Endodermal cell (in vitro differentiated cells): ENCODE data around the gene NSG2. TPM values are rescaled to one million over a fixed set of nuclear protein-coding genes. Genes with fewer than 3 reads are reported as not detected.

ENCODE experiments used
- DNase-seq: peaks from one replicate; pipeline ENCODE4 v3.0.0-alpha.2; 2017
- H3K27ac ChIP-seq: 2 replicates; pipeline ENCODE4 v1.5.1; 2013; ENCODE audit warnings: mild to moderate bottlenecking, low read depth, low read length, moderate library complexity
- H3K27me3 ChIP-seq: 2 replicates; pipeline ENCODE4 v1.6.1; 2013; ENCODE audit warnings: mild to moderate bottlenecking, low read length, moderate library complexity; ENCODE audit not compliant: insufficient read depth, control insufficient read depth, poor library complexity, severe bottlenecking
- H3K36me3 ChIP-seq: 2 replicates; pipeline ENCODE4 v1.7.0; 2013; ENCODE audit warnings: mild to moderate bottlenecking, low read length, moderate library complexity; ENCODE audit not compliant: control insufficient read depth, insufficient read depth
- H3K4me1 ChIP-seq: one replicate; pipeline ENCODE4 v1.7.0; 2013; ENCODE audit warnings: low read length; ENCODE audit not compliant: control insufficient read depth, insufficient read depth
- H3K4me3 ChIP-seq: 2 replicates; pipeline ENCODE4 v1.5.1; 2013; ENCODE audit warnings: mild to moderate bottlenecking, low read length, moderate library complexity
- H3K9ac ChIP-seq: 2 replicates; pipeline ENCODE4 v1.6.1; 2013; ENCODE audit warnings: mild to moderate bottlenecking, low read length, moderate library complexity; ENCODE audit not compliant: poor library complexity, severe bottlenecking; ENCODE audit errors: extremely low read depth
- H3K9me3 ChIP-seq: 2 replicates; pipeline ENCODE4 v1.6.1; 2013; ENCODE audit warnings: mild to moderate bottlenecking, low read length, moderate library complexity; ENCODE audit not compliant: control insufficient read depth
- H3K27ac Mint-ChIP-seq: 2 replicates; pipeline ENCODE4 v1.8.0; 2020; ENCODE audit warnings: mixed read lengths
- H3K27me3 Mint-ChIP-seq: 2 replicates; pipeline ENCODE4 v1.8.0; 2021; ENCODE audit warnings: mild to moderate bottlenecking, mixed read lengths; ENCODE audit not compliant: insufficient read depth
- H3K36me3 Mint-ChIP-seq: 2 replicates; pipeline ENCODE4 v1.8.0; 2020; ENCODE audit warnings: low read depth, mixed read lengths
- H3K4me1 Mint-ChIP-seq: 2 replicates; pipeline ENCODE4 v1.8.0; 2020; ENCODE audit warnings: mixed read lengths
- H3K4me3 Mint-ChIP-seq: 2 replicates; pipeline ENCODE4 v1.8.0; 2020; ENCODE audit warnings: mild to moderate bottlenecking, moderate library complexity, mixed read lengths
- H3K9me3 Mint-ChIP-seq: 2 replicates; pipeline ENCODE4 v1.8.0; 2020; ENCODE audit warnings: mild to moderate bottlenecking, mixed read lengths
- WGBS, 2 experiments: methylation state at CpG; one replicate each; pipeline versions ENCODE4 v1.1.5 to v1.1.7; 2013; ENCODE audit warnings: missing lambda C conversion rate in 2 of 2, mixed read lengths in 1 of 2; ENCODE audit not compliant: insufficient coverage in 1 of 2, insufficient read length in 1 of 2; 5-methylcytosine and 5-hydroxymethylcytosine counted together
- total RNA-seq, 2 donors: library from RNA; stranded (reverse); fragmentation: NEBNext Ultra II Directional in 1 of 2; extraction: Animal tissue kit (Norgen Biotek cat#: 25700) in 1 of 2; gene quantifications; 2 replicates in 1 of 2; 3 replicates in 1 of 2; pipeline ENCODE4 v1.2.1, GENCODE V29; 2021
- TF ChIP-seq, protein P1 (sequence below): fragments of 200-600 bp; sonication (generic); conservative IDR thresholded peaks from 2 replicates; pipeline ENCODE4 v1.5.0; 2021; ENCODE audit warnings: antibody characterized with exemption, mild to moderate bottlenecking

The NSG2 gene
- total RNA-seq, 2 donors from 2014 or later = not detected

DNA sequence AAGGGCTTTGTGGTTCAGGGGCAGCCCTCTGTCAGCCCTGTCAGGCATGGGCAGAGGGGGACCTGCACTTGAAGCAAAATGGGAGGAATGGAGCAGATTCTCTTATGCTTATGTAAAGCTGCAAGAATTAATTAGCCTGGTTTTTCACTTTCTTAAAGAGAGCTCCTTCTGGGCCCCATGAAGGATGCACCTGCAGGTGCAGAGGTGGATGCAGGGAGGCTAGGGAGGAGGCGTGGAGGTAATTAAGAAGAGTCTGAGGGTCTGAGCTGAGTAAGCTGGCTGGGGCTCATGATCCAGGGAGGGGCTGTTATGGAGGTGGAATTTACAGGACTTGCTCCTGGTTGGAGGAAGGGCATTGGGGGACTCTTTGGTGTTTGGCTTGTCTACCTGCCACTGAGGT, 22.0 kb downstream of the NSG2 start:
- Mint-ChIP-seq H3K4me1 (peaks cover 15% of the 10 kb centered on the region), H3K9me3 (no peaks in the 10 kb centered on the region), H3K36me3 (no peaks in the 10 kb centered on the region), H3K27ac (no peak overlapping the region), H3K4me3 (no peak overlapping the region), H3K27me3 (peaks cover 8% of the 10 kb centered on the region)
- Histone ChIP-seq H3K4me3 (no peak overlapping the region), H3K9me3 (no peaks in the 10 kb centered on the region), H3K27ac (no peak overlapping the region), H3K9ac (no peak overlapping the region), H3K4me1 (no peaks in the 10 kb centered on the region), H3K27me3 (no peaks in the 10 kb centered on the region), H3K36me3 (no peaks in the 10 kb centered on the region)
- 100% methylated on average over 1 of the region's 1 CpG; no CpG with 5 or more reads in 1 of the 2 experiments for WGBS, 2 experiments
- TF ChIP-seq, protein P1, sequence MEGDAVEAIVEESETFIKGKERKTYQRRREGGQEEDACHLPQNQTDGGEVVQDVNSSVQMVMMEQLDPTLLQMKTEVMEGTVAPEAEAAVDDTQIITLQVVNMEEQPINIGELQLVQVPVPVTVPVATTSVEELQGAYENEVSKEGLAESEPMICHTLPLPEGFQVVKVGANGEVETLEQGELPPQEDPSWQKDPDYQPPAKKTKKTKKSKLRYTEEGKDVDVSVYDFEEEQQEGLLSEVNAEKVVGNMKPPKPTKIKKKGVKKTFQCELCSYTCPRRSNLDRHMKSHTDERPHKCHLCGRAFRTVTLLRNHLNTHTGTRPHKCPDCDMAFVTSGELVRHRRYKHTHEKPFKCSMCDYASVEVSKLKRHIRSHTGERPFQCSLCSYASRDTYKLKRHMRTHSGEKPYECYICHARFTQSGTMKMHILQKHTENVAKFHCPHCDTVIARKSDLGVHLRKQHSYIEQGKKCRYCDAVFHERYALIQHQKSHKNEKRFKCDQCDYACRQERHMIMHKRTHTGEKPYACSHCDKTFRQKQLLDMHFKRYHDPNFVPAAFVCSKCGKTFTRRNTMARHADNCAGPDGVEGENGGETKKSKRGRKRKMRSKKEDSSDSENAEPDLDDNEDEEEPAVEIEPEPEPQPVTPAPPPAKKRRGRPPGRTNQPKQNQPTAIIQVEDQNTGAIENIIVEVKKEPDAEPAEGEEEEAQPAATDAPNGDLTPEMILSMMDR = no peak
- no peak for DNase-seq

DNA sequence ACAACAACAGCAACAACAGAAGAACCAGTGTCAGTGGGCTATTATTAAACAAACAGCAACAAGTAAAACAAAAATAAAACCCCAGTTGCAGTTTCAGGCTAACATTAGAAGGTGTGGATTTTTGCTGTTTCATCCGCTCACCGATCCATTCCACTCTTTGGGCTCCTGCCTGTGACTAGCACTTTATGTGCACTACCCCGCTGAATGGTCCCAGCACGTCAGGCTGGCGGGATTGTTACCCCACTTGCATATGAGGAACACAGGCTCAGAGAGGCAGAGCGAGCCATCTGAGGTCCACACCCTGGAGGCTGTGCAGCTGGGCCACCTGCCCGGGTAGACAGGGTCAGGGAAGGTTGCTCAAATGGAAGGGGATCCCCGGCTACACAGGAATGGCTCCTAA, 26.0 kb downstream of the NSG2 start:
- peaks cover 6% of the 10 kb centered on the region for H3K4me1 Mint-ChIP-seq
- Histone ChIP-seq H3K27me3 (no peaks in the 10 kb centered on the region), H3K4me3 (no peak overlapping the region), H3K27ac (no peak overlapping the region), H3K9ac (no peak overlapping the region), H3K4me1 (no peaks in the 10 kb centered on the region), H3K36me3 (no peaks in the 10 kb centered on the region), H3K9me3 (no peaks in the 10 kb centered on the region)
- H3K36me3 Mint-ChIP-seq = no peaks in the 10 kb centered on the region
- no peak for DNase-seq
- no peaks in the 10 kb centered on the region for H3K9me3 Mint-ChIP-seq
- TF ChIP-seq, protein P1 = no peak
- WGBS, 2 experiments = 94 to 100% methylated on average over 2 to 8 of the region's 8 CpGs
- no peak overlapping the region for H3K4me3 Mint-ChIP-seq
- H3K27ac Mint-ChIP-seq = no peak overlapping the region
- H3K27me3 Mint-ChIP-seq = peaks cover 8% of the 10 kb centered on the region

DNA sequence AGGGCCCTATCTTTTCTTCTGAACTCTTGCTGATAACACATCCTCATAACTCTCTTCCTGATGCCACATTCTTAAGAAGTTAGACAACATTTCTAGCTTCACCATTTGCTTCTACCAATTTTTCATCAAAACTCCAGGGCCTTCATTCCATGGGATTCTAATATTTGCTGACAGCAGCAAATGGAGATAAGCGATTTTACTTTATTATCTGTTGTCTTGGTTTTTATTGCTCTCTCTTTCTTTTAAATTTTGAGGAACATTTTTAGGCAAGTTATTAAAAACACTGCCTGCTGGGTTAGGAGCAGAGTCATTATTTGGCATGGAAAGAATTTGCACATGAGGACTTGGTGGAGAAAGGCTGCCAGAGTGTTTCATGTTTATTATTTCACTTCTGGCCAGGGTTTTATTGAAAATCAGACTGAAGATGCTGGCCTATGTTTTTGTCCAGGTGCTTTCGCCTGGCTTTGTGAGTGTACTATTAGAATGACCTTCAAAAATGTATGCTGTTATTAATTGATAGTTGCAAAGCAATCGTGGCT, 27.7 kb downstream of the NSG2 start:
- H3K36me3 ChIP-seq = no peaks in the 10 kb centered on the region
- no peaks in the 10 kb centered on the region for H3K27me3 ChIP-seq
- no peak for DNase-seq
- H3K4me3 Mint-ChIP-seq = no peak overlapping the region
- no peaks in the 10 kb centered on the region for H3K9me3 Mint-ChIP-seq
- TF ChIP-seq, protein P1 = no peak
- H3K4me1 Mint-ChIP-seq = peaks cover 6% of the 10 kb centered on the region
- H3K27ac ChIP-seq = no peak overlapping the region
- H3K4me3 ChIP-seq = no peak overlapping the region
- no peaks in the 10 kb centered on the region for H3K36me3 Mint-ChIP-seq
- no peaks in the 10 kb centered on the region for H3K4me1 ChIP-seq
- peaks cover 2% of the 10 kb centered on the region for H3K27me3 Mint-ChIP-seq
- no peak overlapping the region for H3K9ac ChIP-seq
- no peaks in the 10 kb centered on the region for H3K9me3 ChIP-seq
- H3K27ac Mint-ChIP-seq = no peak overlapping the region
- 97 to 100% methylated on average over 1 to 3 of the region's 3 CpGs for WGBS, 2 experiments
